HG03066 (cell line): ENCODE results near the gene TMEM132D.

Experiments used
- ATAC-seq: cut with Tn5 transposase; IDR thresholded peaks from one replicate; pipeline ENCODE4 v1.9.1; 2021; ENCODE audit warnings: low read depth; ENCODE audit not compliant: unreplicated experiment

Gene TMEM132D

GRCh38 chr12:129084875-129085826 is 818.7 kb downstream of the TMEM132D start:
- no peak for ATAC-seq

GRCh38 chr12:129083121-129083840 is 820.5 kb downstream of the TMEM132D start:
- ATAC-seq, result no peak

GRCh38 chr12:129082441-129082840 is 821.4 kb downstream of the TMEM132D start:
- ATAC-seq, result no peak

- no peak for ATAC-seq
These were observed 822.0 kb downstream of the TMEM132D start for GRCh38 chr12:129081755-129082250.

GRCh38 chr12:129080821-129081220 is 823.0 kb downstream of the TMEM132D start:
- ATAC-seq, result no peak

- no peak for ATAC-seq
These were observed 823.4 kb downstream of the TMEM132D start for GRCh38 chr12:129080391-129080790.

- ATAC-seq, result no peak
These were observed 824.1 kb downstream of the TMEM132D start for GRCh38 chr12:129079719-129080118.

GRCh38 chr12:129076441-129077320 is 827.1 kb downstream of the TMEM132D start:
- ATAC-seq, result no peak

- ATAC-seq, result no peak
These were observed 828.2 kb downstream of the TMEM132D start for GRCh38 chr12:129075460-129076208.

GRCh38 chr12:129074379-129074778 is 829.4 kb downstream of the TMEM132D start:
- ATAC-seq, result no peak

- ATAC-seq, result no peak
These were observed 830.5 kb downstream of the TMEM132D start for GRCh38 chr12:129073157-129073915.

GRCh38 chr12:129071362-129071761 is 832.5 kb downstream of the TMEM132D start:
- ATAC-seq, result no peak

GRCh38 chr12:129069886-129070285 is 833.9 kb downstream of the TMEM132D start:
- ATAC-seq, result no peak

GRCh38 chr12:129068684-129069083 is 835.1 kb downstream of the TMEM132D start:
- no peak for ATAC-seq

- no peak for ATAC-seq
These were observed 836.3 kb downstream of the TMEM132D start for GRCh38 chr12:129067491-129067890.

- no peak for ATAC-seq
These were observed 839.5 kb downstream of the TMEM132D start for GRCh38 chr12:129064209-129064855.

GRCh38 chr12:129063600-129063999 is 840.2 kb downstream of the TMEM132D start:
- no peak for ATAC-seq

- ATAC-seq, result no peak
These were observed 850.6 kb downstream of the TMEM132D start for GRCh38 chr12:129053232-129053631.
